Body of pancreas (tissue), 4 donors: ENCODE results near the gene PACSIN2. TPM values are rescaled to one million over a fixed set of nuclear protein-coding genes. Genes with fewer than 3 reads are reported as not detected.
A peak's percentile ranks its signal among the peaks of the same experiment; 100 is the strongest.

Experiments
- ATAC-seq: fragments of 150-250 bp; one replicate; pipeline ENCODE4 v1.9.1; 2016
- DNase-seq, 4 donors: peaks; one replicate each; pipeline ENCODE4 v3.0.0-alpha.2; 2019
- H3K27ac ChIP-seq, 4 donors: fragments of 200-600 bp; sonication (generic); 1 replicate in 3 of 4; 2 replicates in 1 of 4; pipeline versions ENCODE4 v1.5.1 to v1.6.1; 2016 to 2019; ENCODE audit warnings: mild to moderate bottlenecking in 1 of 4, mixed read lengths in 1 of 4, moderate library complexity in 1 of 4
- H3K27me3 ChIP-seq, 2 donors: fragments of 200-600 bp; sonication (generic); one replicate each; pipeline ENCODE4 v1.6.0; 2016; ENCODE audit warnings: mild to moderate bottlenecking in 1 of 2
- H3K36me3 ChIP-seq, 2 donors: fragments of 200-600 bp; sonication (generic); replicated peaks in 1 of 2; 2 replicates each; pipeline ENCODE4 v1.5.1; 2016; ENCODE audit warnings: low read depth in 2 of 2; ENCODE audit not compliant: insufficient read depth in 1 of 2
- H3K4me1 ChIP-seq: fragments of 200-600 bp; sonication (generic); one replicate; pipeline ENCODE4 v1.6.0; 2016
- H3K4me3 ChIP-seq, 2 donors: fragments of 200-600 bp; sonication (generic); 1 replicate in 1 of 2; 2 replicates in 1 of 2; pipeline ENCODE4 v1.5.1; 2016 to 2019
- H3K9me3 ChIP-seq, 3 donors: fragments of 200-600 bp; sonication (generic); 1 replicate in 2 of 3; 2 replicates in 1 of 3; pipeline ENCODE4 v1.5.1; 2016
- POLR2A ChIP-seq, 3 donors: fragments of 450-650 bp; IDR thresholded peaks; one replicate each; pipeline ENCODE4 v1.6.1; 2016; ENCODE audit warnings: antibody characterized with exemption in 3 of 3, mild to moderate bottlenecking in 2 of 3
- WGBS, 2 donors: methylation state at CpG; one replicate each; pipeline ENCODE4 v1.1.5; 2017; 5-methylcytosine and 5-hydroxymethylcytosine counted together
- intact Hi-C: fragments of 100-400 bp; cut with DNase I; formaldehyde crosslinking; loops from one replicate; pipeline ENCODE4 v1.15.1; 2023
- total RNA-seq, 2 donors: library from RNA; depleted of rRNA; stranded (reverse); fragments of >200 nt; gene quantifications; one replicate each; pipeline ENCODE4 v1.1.0, GENCODE V29; 2016
- TF ChIP-seq, protein P1 (sequence below), 7 experiments: fragments of 450-650 bp in 4 of 7; fragments of 200-600 bp in 3 of 7; sonication (generic) in 3 of 7; IDR thresholded peaks; one replicate each; pipeline ENCODE4 v1.5.1; 2016 to 2019; ENCODE audit warnings: antibody characterized with exemption in 7 of 7

Gene PACSIN2
- total RNA-seq, 2 donors from 2014 or later: 117 to 118 TPM

DNA sequence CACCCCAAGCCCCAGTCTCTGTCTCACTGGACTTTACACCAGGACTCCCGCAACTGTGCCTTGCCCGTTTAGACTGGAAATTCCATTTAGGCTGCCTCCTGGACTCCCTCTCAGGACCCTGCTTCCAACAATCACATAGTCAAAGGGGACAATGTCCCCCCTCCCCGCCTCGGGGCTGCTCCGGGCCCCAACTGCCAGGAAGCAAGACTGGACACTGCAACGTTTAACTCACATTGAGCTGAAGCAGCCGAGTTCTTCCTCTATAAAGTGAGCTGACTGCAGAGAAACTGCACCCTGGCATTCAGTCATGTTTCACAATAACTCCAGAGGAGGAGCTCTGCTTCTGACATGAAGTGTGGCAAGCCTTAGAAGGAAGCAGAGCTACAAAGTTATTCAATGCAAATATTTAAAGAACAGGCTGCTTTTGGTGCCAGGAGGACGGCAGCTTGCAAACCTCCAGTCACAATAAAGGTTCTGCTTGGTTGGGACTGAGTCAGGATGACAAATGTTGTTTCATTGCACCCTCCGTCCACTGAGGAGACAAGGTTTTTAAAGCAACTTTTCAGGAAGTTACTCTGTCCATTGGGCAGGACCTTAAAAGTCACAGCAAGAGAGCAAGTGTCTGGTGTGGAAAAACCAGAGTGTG is 19.9 kb downstream of the PACSIN2 start:
- ATAC-seq: peak; percentile 85
- H3K27me3 ChIP-seq: no peaks in the 10 kb centered on the region
- peaks cover 94% of the 10 kb centered on the region for H3K4me1 ChIP-seq
- intact Hi-C loops: no loop called here
- peak overlapping the region; percentile 93 to 96 (median 94) for H3K27ac ChIP-seq
- peak; percentile 73 to 91 (median 81) for TF ChIP-seq POLR2A (IDR thresholded peaks at IDR 0.05)
- TF ChIP-seq, protein P1, sequence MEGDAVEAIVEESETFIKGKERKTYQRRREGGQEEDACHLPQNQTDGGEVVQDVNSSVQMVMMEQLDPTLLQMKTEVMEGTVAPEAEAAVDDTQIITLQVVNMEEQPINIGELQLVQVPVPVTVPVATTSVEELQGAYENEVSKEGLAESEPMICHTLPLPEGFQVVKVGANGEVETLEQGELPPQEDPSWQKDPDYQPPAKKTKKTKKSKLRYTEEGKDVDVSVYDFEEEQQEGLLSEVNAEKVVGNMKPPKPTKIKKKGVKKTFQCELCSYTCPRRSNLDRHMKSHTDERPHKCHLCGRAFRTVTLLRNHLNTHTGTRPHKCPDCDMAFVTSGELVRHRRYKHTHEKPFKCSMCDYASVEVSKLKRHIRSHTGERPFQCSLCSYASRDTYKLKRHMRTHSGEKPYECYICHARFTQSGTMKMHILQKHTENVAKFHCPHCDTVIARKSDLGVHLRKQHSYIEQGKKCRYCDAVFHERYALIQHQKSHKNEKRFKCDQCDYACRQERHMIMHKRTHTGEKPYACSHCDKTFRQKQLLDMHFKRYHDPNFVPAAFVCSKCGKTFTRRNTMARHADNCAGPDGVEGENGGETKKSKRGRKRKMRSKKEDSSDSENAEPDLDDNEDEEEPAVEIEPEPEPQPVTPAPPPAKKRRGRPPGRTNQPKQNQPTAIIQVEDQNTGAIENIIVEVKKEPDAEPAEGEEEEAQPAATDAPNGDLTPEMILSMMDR (IDR thresholded peaks at IDR 0.05): peak in 1 of 7 experiments; percentile 5
- H3K9me3 ChIP-seq: no peaks in the 10 kb centered on the region
- no peak overlapping the region for H3K4me3 ChIP-seq
- WGBS, 2 donors: 6 to 7% methylated on average over 8 to 9 of the region's 9 CpGs
- peak; percentile 79 to 94 (median 86) for DNase-seq
- no peaks in the 10 kb centered on the region for H3K36me3 ChIP-seq

DNA sequence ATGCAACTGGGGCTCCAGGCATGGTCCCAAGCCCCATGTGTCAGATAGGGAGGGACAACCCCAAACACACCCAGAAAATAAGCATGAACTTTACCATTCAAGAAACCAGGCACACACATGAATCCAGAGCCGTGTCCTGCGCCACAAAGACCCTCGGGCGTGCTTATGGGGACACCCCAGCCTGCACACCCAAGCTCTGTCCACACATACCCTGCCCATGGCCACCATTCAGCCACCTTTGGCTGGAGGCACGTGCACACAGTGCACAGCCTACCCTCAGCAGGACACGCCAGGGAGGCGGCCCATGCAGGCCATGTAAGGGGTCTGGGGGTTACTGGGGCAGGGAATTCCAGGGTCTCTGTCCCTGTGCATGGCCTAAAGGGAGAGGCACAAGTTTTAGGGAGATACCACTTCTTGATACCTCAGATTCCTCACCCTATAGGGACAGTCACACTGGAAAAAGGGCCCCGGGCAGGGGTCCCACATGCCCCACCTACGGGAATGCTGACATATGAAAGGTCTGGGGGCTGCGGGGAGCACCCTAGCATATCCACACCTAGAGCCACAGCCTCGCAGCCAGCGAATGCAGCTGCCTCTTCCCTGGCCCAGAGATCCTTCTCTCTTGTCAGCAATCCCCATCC is 20.6 kb downstream of the PACSIN2 start:
- H3K4me1 ChIP-seq: peaks cover 91% of the 10 kb centered on the region
- no peaks in the 10 kb centered on the region for H3K9me3 ChIP-seq
- intact Hi-C loops: no loop called here
- TF ChIP-seq, protein P1 (IDR thresholded peaks at IDR 0.05): no peak
- TF ChIP-seq POLR2A (IDR thresholded peaks at IDR 0.05): no peak
- ATAC-seq: no peak
- H3K4me3 ChIP-seq: no peak overlapping the region
- H3K36me3 ChIP-seq: no peaks in the 10 kb centered on the region
- H3K27ac ChIP-seq: peak overlapping the region; percentile 93 to 96 (median 94)
- DNase-seq: no peak
- WGBS, 2 donors: 74 to 81% methylated on average over 9 to 12 of the region's 12 CpGs
- H3K27me3 ChIP-seq: no peaks in the 10 kb centered on the region

DNA sequence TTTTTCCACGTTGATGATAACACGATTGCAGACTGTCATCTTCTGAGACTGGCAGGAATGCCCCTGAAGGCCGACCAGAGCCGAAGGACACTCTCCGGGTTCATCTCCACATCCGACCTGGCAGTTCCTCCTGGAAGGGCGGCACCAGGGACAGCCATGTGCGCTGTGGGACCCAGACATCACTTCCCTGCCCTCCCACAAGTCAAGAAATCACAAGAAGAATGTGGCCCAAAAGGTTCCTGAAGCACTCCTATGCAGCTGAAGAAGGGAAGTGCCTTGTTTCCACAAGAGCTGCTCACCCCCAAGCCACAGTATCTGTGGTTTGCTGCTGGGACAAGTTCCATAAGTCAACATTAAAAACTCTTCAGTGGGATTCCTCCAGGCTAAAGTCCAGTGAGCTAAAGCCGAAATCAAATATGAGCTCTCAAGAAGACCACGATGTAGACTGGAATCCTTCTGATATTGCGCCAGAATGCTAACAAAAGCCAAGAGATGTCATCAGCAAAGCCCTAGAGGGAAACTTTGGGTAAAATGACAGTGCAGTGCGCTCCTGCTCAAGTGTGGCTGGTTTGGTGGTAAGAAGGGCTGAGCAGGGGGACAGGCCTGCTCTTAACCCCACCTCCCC is 21.2 kb downstream of the PACSIN2 start:
- no peak for ATAC-seq
- no peaks in the 10 kb centered on the region for H3K27me3 ChIP-seq
- intact Hi-C loops: no loop called here
- H3K27ac ChIP-seq: peak overlapping the region; percentile 93 to 96 (median 94)
- H3K4me1 ChIP-seq: peaks cover 95% of the 10 kb centered on the region
- DNase-seq: peak in 1 of 4 donors; percentile 31
- 37 to 43% methylated on average over 12 of the region's 12 CpGs for WGBS, 2 donors
- H3K36me3 ChIP-seq: no peaks in the 10 kb centered on the region
- no peak overlapping the region for H3K4me3 ChIP-seq
- no peaks in the 10 kb centered on the region for H3K9me3 ChIP-seq
- no peak for TF ChIP-seq POLR2A (IDR thresholded peaks at IDR 0.05)
- TF ChIP-seq, protein P1 (IDR thresholded peaks at IDR 0.05): no peak

DNA sequence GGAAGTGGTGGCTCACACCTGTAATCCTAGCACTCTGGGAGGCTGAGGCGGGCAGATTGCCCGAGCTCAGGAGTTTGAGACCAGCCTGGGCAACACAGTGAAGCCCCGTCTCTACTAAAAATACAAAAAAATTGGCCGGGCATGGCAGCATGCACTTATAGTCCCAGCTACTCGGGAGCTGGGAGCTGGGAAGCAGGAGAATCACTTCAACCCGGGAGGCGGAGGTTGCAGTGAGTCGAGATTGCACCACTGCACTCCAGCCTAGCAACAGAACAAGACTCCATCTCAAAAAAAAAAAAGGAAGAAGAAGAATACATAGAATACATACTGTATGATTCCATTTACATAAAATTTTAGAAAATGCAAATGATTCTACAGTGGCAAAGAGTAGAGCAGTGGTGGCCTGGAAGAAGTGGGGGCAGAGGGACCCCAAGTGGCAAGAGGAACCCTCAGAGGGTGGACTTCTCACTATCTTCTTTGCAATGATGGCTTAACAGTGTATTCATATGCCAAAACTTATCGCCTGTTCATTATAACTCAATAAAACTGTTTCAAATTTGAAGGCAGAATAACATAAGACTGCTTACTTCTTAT is 22.0 kb downstream of the PACSIN2 start:
- intact Hi-C loops: no loop called here
- H3K27me3 ChIP-seq: no peaks in the 10 kb centered on the region
- no peak overlapping the region for H3K4me3 ChIP-seq
- no peaks in the 10 kb centered on the region for H3K36me3 ChIP-seq
- peaks cover 93% of the 10 kb centered on the region for H3K4me1 ChIP-seq
- 54 to 77% methylated on average over 9 of the region's 9 CpGs for WGBS, 2 donors
- peak overlapping the region; percentile 93 to 96 (median 94) for H3K27ac ChIP-seq
- H3K9me3 ChIP-seq: no peaks in the 10 kb centered on the region
- TF ChIP-seq POLR2A (IDR thresholded peaks at IDR 0.05): no peak
- TF ChIP-seq, protein P1 (IDR thresholded peaks at IDR 0.05): no peak
- DNase-seq (no peak), ATAC-seq (no peak)
